BLaER1 treated with 17β-estradiol and CSF1 and Interleukin-3, amounts not matched to agents 10 nM and 100 nM (cell line): ENCODE measurements around the gene LTBP2.

Source experiments
- H3K27ac ChIP-seq, 11 experiments: shearing (Covaris generic); formaldehyde crosslinking; 2 replicates each; pipeline ENCODE4 v1.8.1; 2022
- H3K27me3 ChIP-seq, 11 experiments: shearing (Covaris generic); formaldehyde crosslinking; 2 replicates each; pipeline ENCODE4 v1.8.1; 2022
- H3K36me3 ChIP-seq, 11 experiments: shearing (Covaris generic); formaldehyde crosslinking; 2 replicates each; pipeline ENCODE4 v1.8.1; 2022
- H3K4me1 ChIP-seq, 10 experiments: shearing (Covaris generic); formaldehyde crosslinking; 2 replicates each; pipeline ENCODE4 v1.8.1; 2022
- H3K4me2 ChIP-seq, 11 experiments: shearing (Covaris generic); formaldehyde crosslinking; 2 replicates each; pipeline ENCODE4 v1.8.1; 2022
- H3K4me3 ChIP-seq, 10 experiments: shearing (Covaris generic); formaldehyde crosslinking; 2 replicates each; pipeline ENCODE4 v1.8.1; 2022
- H3K9ac ChIP-seq, 11 experiments: shearing (Covaris generic); formaldehyde crosslinking; 2 replicates each; pipeline ENCODE4 v1.8.1; 2022
- H3K9me3 ChIP-seq, 11 experiments: shearing (Covaris generic); formaldehyde crosslinking; replicated peaks in 1 of 11; 2 replicates each; pipeline ENCODE4 v1.8.1; 2022
- H4K20me1 ChIP-seq, 11 experiments: shearing (Covaris generic); formaldehyde crosslinking; 2 replicates each; pipeline ENCODE4 v1.8.1; 2022
- Cebpa-rat ChIP-seq, 11 experiments: shearing (Covaris generic); IDR thresholded peaks; 2 replicates each; pipeline ENCODE4 v1.8.1; 2022

LTBP2 gene

DNA sequence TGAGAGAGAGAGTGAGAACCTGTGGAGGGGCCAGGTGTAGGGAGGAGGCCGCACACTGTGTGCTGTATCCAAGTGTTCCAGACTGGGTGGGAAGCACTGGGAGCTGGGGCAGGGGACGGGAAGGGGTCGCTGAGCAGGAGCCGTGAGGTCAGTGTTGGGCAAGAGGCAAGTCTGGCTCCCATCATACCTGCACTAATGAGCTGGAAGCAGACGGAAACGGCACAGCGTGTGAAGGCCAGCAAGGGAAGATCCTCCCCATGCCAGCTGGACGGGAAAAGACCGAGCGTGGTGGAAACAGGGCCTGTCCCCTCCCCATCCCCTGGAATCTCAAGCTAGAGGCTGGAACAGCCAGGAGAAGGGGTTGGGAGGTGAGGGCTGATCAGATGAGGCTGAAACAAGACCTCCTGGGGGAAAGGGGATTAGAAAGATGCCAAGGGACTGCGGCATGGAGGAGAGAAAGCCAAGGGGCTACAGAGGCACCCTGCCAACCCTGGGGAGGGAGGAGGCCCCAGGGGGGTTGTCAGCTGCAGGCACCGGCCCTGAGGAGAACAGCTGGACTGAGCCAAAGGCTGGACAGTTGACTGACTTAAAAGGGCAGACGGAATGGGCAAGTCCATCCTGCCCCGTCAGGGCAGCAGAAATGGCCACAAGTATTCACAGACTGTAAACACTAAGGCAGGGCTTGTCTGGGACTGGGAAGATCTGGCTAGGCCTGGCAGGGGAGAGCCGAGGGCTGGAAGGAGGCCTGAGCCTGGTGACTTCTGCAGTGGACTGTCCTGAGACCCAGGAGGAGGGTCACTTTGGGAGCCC, 19.0 kb upstream of the LTBP2 start:
- no peak overlapping the region for H3K4me2 ChIP-seq

DNA sequence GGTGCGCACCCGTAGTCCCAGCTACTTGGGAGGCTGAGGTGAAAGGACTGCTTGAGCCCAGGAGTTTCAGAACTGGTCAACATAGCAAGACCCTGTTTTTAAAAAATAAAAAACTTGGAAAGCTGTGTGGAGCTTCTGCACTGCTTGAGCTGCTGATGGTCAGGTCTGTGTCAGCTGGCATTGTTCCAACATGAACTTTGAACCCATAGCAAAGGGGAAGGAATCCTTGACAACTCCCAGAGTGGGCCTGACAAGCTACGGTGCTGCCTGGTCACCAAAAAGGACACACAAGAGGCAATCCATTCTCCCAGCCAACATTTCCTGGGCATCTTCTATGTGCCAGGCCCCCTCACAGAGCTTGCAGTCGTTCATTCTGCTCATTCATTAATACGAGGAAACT, 16.4 kb upstream of the LTBP2 start:
- no peak overlapping the region for H3K9ac ChIP-seq
- H3K9me3 ChIP-seq, result no peaks in the 10 kb centered on the region
- TF ChIP-seq Cebpa-rat (IDR thresholded peaks at IDR 0.05), result no peak
- peaks cover 0 to 6% (median 0%) of the 10 kb centered on the region in 11 experiments; a peak in 1 of 22 replicates for H4K20me1 ChIP-seq
- peak overlapping the region in 2 of 11 experiments; percentile 5 to 74; a peak in 1 of 22 replicates for H3K4me2 ChIP-seq
- peaks cover 0 to 13% (median 0%) of the 10 kb centered on the region in 11 experiments; a peak in 4 of 22 replicates for H3K27me3 ChIP-seq
- no peak overlapping the region for H3K27ac ChIP-seq
- no peaks in the 10 kb centered on the region for H3K36me3 ChIP-seq
- no peak overlapping the region for H3K4me3 ChIP-seq
- peaks cover 0 to 24% (median 8%) of the 10 kb centered on the region in 10 experiments; a peak in 12 of 20 replicates for H3K4me1 ChIP-seq

More for the DNA sequence above, 19.0 kb upstream of the LTBP2 start:
- no peaks in the 10 kb centered on the region for H3K36me3 ChIP-seq
- TF ChIP-seq Cebpa-rat (IDR thresholded peaks at IDR 0.05), result no peak
- no peak overlapping the region for H3K27ac ChIP-seq
- H3K9ac ChIP-seq, result no peak overlapping the region
- no peak overlapping the region for H3K4me3 ChIP-seq
- peaks cover 5 to 23% (median 11%) of the 10 kb centered on the region in 10 experiments; a peak in 16 of 20 replicates for H3K4me1 ChIP-seq
- no peaks in the 10 kb centered on the region for H3K27me3 ChIP-seq
- H4K20me1 ChIP-seq, result peaks cover 0 to 6% (median 0%) of the 10 kb centered on the region in 11 experiments; a peak in 1 of 22 replicates
- no peaks in the 10 kb centered on the region for H3K9me3 ChIP-seq

DNA sequence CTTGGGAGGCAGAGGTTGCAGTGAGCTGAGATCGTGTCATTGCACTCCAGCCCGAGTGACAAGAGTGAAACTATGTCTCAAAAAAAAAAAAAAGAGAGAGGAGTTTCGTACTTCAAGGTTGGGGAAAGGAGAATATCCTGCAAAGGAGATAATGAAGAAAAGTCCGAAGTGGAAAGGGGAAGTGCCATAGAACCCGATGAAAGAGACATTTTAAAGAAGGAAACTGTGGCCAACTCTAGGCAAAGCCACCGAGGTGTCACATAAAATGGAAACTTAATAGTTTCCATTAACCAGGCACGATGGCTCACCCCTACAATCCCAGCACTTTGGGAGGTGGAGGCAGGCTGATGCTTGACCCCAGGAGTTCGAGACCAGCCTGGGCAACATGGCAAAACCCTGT, 15.0 kb upstream of the LTBP2 start:
- no peak overlapping the region for H3K9ac ChIP-seq
- peaks cover 0 to 17% (median 0%) of the 10 kb centered on the region in 11 experiments; a peak in 4 of 22 replicates for H3K27me3 ChIP-seq
- H4K20me1 ChIP-seq, result peaks cover 0 to 6% (median 0%) of the 10 kb centered on the region in 11 experiments; a peak in 2 of 22 replicates
- peak overlapping the region in 1 of 11 experiments; percentile 22; a peak in 1 of 22 replicates for H3K27ac ChIP-seq
- H3K4me3 ChIP-seq, result no peak overlapping the region
- H3K4me2 ChIP-seq, result peak overlapping the region in 7 of 11 experiments; percentile 1 to 86 (median 54); a peak in 11 of 22 replicates
- TF ChIP-seq Cebpa-rat (IDR thresholded peaks at IDR 0.05), result no peak
- H3K9me3 ChIP-seq, result no peaks in the 10 kb centered on the region
- H3K4me1 ChIP-seq, result peaks cover 0 to 37% (median 8%) of the 10 kb centered on the region in 10 experiments; a peak in 12 of 20 replicates
- no peaks in the 10 kb centered on the region for H3K36me3 ChIP-seq

DNA sequence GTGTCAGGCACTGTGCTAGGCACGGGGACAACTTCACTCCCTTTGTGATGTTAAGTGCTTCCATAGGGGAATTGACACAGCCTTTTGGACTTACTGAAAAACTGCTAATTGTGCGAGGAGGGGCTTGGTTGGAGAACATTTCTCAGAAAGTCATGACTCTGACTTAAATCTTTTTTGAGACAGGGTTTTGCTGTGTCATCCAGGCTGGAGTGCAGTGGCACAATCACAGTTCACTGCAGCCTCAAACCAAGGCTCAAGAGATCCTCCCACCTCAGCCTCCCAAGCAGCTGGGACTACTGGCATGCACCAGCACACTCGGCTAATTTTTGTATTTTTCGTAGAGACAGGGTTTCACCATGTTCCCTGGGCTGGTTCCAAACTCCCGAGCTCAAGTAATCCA, 10.2 kb upstream of the LTBP2 start:
- Histone ChIP-seq H3K4me3 (no peak overlapping the region), H3K4me2 (peak overlapping the region in 2 of 11 experiments; percentile 94 to 98; a peak in 3 of 22 replicates), H3K4me1 (peaks cover 38 to 72% (median 50%) of the 10 kb centered on the region in 10 experiments), H3K27me3 (peaks cover 0 to 23% (median 0%) of the 10 kb centered on the region in 11 experiments; a peak in 4 of 22 replicates), H3K27ac (no peak overlapping the region), H3K9me3 (no peaks in the 10 kb centered on the region), H3K36me3 (no peaks in the 10 kb centered on the region), H3K9ac (no peak overlapping the region; a peak in 1 of 22 replicates), H4K20me1 (peaks cover 0 to 11% (median 0%) of the 10 kb centered on the region in 11 experiments; a peak in 2 of 22 replicates)
- TF ChIP-seq Cebpa-rat (IDR thresholded peaks at IDR 0.05), result no peak

DNA sequence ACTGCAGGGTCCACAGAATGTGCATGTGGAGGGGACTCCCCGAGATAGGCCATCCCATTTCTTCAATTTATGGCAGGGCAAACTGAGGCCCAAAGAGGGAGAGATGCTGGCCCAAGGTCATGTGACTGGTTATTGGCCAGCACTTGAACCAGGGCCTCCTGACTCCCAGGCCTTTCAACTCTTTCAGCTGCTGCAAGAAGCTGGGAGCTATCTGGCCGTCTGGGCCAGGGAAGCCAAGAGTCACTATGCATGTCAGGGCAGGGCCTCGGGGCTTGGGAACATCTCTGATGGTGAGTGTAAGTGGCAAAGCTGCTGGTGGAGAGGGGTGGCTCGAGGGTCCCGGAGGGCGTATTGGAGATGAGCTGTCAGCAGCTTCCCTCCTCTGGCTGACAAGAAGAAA, 9.5 kb upstream of the LTBP2 start:
- Histone ChIP-seq H3K4me2 (peak overlapping the region in 9 of 11 experiments; percentile 90 to 98 (median 96); a peak in 13 of 22 replicates), H3K9me3 (no peaks in the 10 kb centered on the region), H3K4me3 (no peak overlapping the region), H3K9ac (no peak overlapping the region; a peak in 1 of 22 replicates), H3K27me3 (peaks cover 0 to 23% (median 0%) of the 10 kb centered on the region in 11 experiments; a peak in 4 of 22 replicates), H3K4me1 (peaks cover 42 to 72% (median 51%) of the 10 kb centered on the region in 10 experiments), H3K27ac (no peak overlapping the region), H4K20me1 (peaks cover 0 to 11% (median 0%) of the 10 kb centered on the region in 11 experiments; a peak in 2 of 22 replicates), H3K36me3 (no peaks in the 10 kb centered on the region)
- no peak for TF ChIP-seq Cebpa-rat (IDR thresholded peaks at IDR 0.05)

DNA sequence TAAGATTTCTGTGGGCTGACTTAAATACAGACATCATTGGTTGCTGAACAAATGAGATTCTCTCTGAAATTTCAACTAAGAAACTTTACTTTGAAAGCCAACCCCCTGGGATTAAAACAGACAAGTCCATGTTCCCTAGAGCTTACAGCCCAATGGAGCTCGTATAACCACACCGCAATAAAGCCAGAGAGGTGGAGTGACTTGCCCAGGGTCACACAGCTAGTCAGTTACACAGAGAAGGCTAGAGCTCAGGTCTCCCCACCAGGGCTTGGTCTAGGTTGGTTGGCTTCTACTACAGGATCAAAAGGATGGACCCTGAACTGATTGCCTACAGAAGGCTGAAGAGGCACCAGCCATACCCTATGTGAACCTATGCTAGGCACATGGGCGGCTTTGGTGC, 8.9 kb upstream of the LTBP2 start:
- H3K4me3 ChIP-seq, result no peak overlapping the region
- peak overlapping the region; percentile 83 to 98 (median 96) for H3K4me2 ChIP-seq
- H3K4me1 ChIP-seq, result peaks cover 48 to 76% (median 57%) of the 10 kb centered on the region in 10 experiments
- H3K9ac ChIP-seq, result no peak overlapping the region
- H3K27ac ChIP-seq, result peak overlapping the region in 3 of 11 experiments; percentile 18 to 75 (median 23); a peak in 4 of 22 replicates
- no peak for TF ChIP-seq Cebpa-rat (IDR thresholded peaks at IDR 0.05)
- H4K20me1 ChIP-seq, result peaks cover 0 to 11% (median 0%) of the 10 kb centered on the region in 11 experiments; a peak in 2 of 22 replicates
- no peaks in the 10 kb centered on the region for H3K9me3 ChIP-seq
- peaks cover 0 to 23% (median 0%) of the 10 kb centered on the region in 11 experiments; a peak in 4 of 22 replicates for H3K27me3 ChIP-seq
- H3K36me3 ChIP-seq, result no peaks in the 10 kb centered on the region

DNA sequence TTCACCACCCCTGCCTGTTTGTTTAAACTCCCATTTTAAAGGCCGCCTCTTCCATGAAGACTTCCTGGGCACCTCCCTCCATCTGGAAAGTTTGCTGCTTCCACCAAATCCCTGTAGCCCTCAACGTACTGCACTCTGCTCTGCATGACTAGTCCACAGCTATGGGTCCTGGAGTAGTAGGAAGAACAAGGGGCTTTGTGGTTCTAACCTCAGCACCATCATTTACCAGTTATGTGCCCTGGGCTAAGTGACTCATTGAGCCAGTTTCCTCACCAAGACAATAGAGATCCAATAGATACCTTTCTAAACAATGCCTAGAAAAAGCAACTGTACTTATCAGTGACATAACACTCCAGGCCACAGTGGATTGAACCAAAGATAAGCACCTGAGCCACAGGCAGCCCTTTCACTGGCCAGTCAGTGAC, 8.5 kb upstream of the LTBP2 start:
- H3K27me3 ChIP-seq, result peaks cover 0 to 23% (median 0%) of the 10 kb centered on the region in 11 experiments; a peak in 4 of 22 replicates
- peak overlapping the region in 5 of 11 experiments; percentile 74 to 77 (median 76); a peak in 4 of 22 replicates for H3K27ac ChIP-seq
- no peaks in the 10 kb centered on the region for H3K9me3 ChIP-seq
- TF ChIP-seq Cebpa-rat (IDR thresholded peaks at IDR 0.05), result 0 out of 22 replicates have a peak, but pooled peaks of 1 of the 11 experiments have one; percentile 8
- H3K4me2 ChIP-seq, result peak overlapping the region; percentile 83 to 98 (median 96)
- peaks cover 52 to 80% (median 62%) of the 10 kb centered on the region in 10 experiments for H3K4me1 ChIP-seq
- peaks cover 0 to 11% (median 0%) of the 10 kb centered on the region in 11 experiments; a peak in 2 of 22 replicates for H4K20me1 ChIP-seq
- no peak overlapping the region for H3K9ac ChIP-seq
- no peak overlapping the region for H3K4me3 ChIP-seq
- H3K36me3 ChIP-seq, result no peaks in the 10 kb centered on the region

DNA sequence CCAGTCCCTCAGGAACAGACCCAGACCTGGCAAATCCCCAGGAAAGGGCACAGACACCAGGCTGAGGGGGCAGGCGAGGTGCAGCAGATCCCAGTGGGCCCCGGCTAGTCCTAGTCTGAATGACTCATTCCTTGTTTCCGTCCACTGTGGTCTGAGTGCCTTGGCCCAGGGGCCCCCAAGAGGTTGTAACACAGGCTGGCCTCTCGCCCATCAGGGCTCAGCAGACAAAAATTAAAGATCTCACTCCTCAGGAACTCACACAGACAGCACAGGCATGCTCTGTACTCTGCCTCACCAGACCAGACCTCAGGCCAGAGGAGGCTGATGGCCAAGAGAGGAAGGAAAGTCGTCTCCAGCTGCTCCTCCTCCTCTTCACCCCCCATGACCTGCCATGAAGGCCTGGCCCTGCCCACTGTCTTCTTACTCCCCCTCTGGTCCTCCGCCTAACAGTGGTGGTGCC, 7.7 kb upstream of the LTBP2 start:
- Histone ChIP-seq H3K9me3 (no peaks in the 10 kb centered on the region), H3K4me1 (peaks cover 60 to 88% (median 70%) of the 10 kb centered on the region in 10 experiments), H3K36me3 (no peaks in the 10 kb centered on the region), H4K20me1 (peaks cover 0 to 11% (median 0%) of the 10 kb centered on the region in 11 experiments; a peak in 3 of 22 replicates), H3K27ac (peak overlapping the region in 10 of 11 experiments; percentile 9 to 77 (median 74); a peak in 16 of 22 replicates), H3K27me3 (peaks cover 0 to 23% (median 0%) of the 10 kb centered on the region in 11 experiments; a peak in 4 of 22 replicates), H3K4me3 (no peak overlapping the region), H3K9ac (peak overlapping the region in 5 of 11 experiments; percentile 0 to 62 (median 39); a peak in 6 of 22 replicates), H3K4me2 (peak overlapping the region; percentile 83 to 98 (median 96))
- TF ChIP-seq Cebpa-rat (IDR thresholded peaks at IDR 0.05), result no peak
